ENCODE measurements around the gene CTDNEP1.
A peak's percentile ranks its signal among the peaks of the same experiment; 100 is the strongest.

The CTDNEP1 gene

GRCh38 chr17:7214300-7215135 lies 37.0 kb downstream of the CTDNEP1 start:
- peak; percentile 90 for DNase-seq

- peak; percentile 82 for DNase-seq
Observed at GRCh38 chr17:7213895-7214299, 37.6 kb downstream of the CTDNEP1 start.

- DNase-seq = no peak
Observed at GRCh38 chr17:7211491-7212273, 39.9 kb downstream of the CTDNEP1 start.

- DNase-seq = no peak
Observed at GRCh38 chr17:7208754-7209460, 42.6 kb downstream of the CTDNEP1 start.

GRCh38 chr17:7208027-7208571 lies 43.4 kb downstream of the CTDNEP1 start:
- DNase-seq = no peak

- DNase-seq = no peak
Observed at GRCh38 chr17:7207120-7208001, 44.2 kb downstream of the CTDNEP1 start.

- no peak for DNase-seq
Observed at GRCh38 chr17:7205561-7205960, 46.0 kb downstream of the CTDNEP1 start.

- no peak for DNase-seq
Observed at GRCh38 chr17:7204828-7205461, 46.6 kb downstream of the CTDNEP1 start.

- DNase-seq = no peak
Observed at GRCh38 chr17:7204336-7204735, 47.2 kb downstream of the CTDNEP1 start.

- DNase-seq = no peak
Observed at GRCh38 chr17:7203391-7203790, 48.1 kb downstream of the CTDNEP1 start.

GRCh38 chr17:7196651-7197401 lies 54.7 kb downstream of the CTDNEP1 start:
- no peak for DNase-seq

- DNase-seq = no peak
Observed at GRCh38 chr17:7195971-7196370, 55.6 kb downstream of the CTDNEP1 start.
